ENCODE measurements around the gene MCC. TPM values are rescaled to one million over a fixed set of nuclear protein-coding genes. Genes with fewer than 3 reads are reported as not detected.

The MCC gene
- total RNA-seq, 1 experiment from 2014 or later: 7.6 TPM

DNA sequence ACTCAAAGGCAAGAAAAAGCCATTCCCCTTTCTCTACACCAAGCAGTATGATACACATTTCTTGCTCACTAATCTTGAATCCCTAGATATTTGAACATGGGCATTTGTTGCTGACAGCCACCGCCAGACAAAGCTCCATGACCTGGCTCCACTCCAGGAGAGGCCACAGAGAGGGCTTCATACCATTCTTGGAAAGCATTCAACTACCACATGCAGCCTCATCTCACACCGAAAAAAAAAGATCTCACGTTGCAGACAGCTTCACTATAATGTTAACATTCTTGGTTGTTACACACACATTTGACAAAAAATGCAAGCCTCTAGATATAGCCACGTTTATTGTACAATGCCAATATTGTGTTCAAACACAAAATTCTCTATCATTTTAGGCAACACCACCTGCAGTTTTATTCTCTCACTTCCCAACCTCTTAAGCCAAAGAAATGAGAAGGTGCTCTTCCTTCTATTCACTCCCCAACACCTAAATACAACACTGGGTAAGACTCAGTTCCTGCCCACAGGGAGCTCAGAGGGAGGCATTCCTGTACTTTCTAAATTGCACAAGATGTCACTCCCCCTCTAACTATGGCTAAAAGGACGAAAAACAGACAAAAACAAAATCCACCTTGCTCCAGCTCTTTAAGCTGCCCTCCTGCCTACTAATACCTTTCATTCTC, 275.9 kb downstream of the MCC start:
- H3K56ac ChIP-seq (ENCODE audit: insufficient read length, low read depth, low read length): no peak overlapping the region
- H3T11ph ChIP-seq (ENCODE audit: low read length): no peak overlapping the region
- no peak overlapping the region for H3K23ac ChIP-seq (ENCODE audit: insufficient read length, low read depth, low read length)
- WGBS (ENCODE audit: extremely low coverage, insufficient read length, low lambda C conversion rate): no CpG with 5 or more reads among the region's 5 CpGs
- Mint-ChIP-seq H3K36me3 (ENCODE audit: insufficient read depth in 1 of 3, low read depth in 3 of 3) (no peaks in the 10 kb centered on the region), H3K9me3 (no peaks in the 10 kb centered on the region), H3K27me3 (ENCODE audit: low read depth) (no peaks in the 10 kb centered on the region), H3K27ac (no peak overlapping the region), H3K4me3 (no peak overlapping the region), H3K4me1 (peaks cover 10 to 26% of the 10 kb centered on the region in 2 experiments)
- no peak overlapping the region for H3K27ac ChIP-seq (ENCODE audit: insufficient read length, low read depth, low read length)
- no peak for DNase-seq
- H2BK12ac ChIP-seq (ENCODE audit: insufficient read length, low read depth, low read length): no peak overlapping the region
- no peak overlapping the region for H2AK5ac ChIP-seq (ENCODE audit: insufficient read length, low read length)
- no peaks in the 10 kb centered on the region for H3K79me1 ChIP-seq (ENCODE audit: insufficient read depth, low read depth, low read length, poor library complexity, severe bottlenecking)
- no peaks in the 10 kb centered on the region for H3K27me3 ChIP-seq (ENCODE audit: insufficient read depth, low read length)
- no peaks in the 10 kb centered on the region for H4K20me1 ChIP-seq (ENCODE audit: control insufficient read depth, insufficient read depth, insufficient read length)
- no peak overlapping the region for H3K4me2 ChIP-seq (ENCODE audit: insufficient read depth, insufficient read length, low read length)
- H3K79me2 ChIP-seq (ENCODE audit: insufficient read depth, low read length): no peaks in the 10 kb centered on the region
- TF ChIP-seq, protein P1, sequence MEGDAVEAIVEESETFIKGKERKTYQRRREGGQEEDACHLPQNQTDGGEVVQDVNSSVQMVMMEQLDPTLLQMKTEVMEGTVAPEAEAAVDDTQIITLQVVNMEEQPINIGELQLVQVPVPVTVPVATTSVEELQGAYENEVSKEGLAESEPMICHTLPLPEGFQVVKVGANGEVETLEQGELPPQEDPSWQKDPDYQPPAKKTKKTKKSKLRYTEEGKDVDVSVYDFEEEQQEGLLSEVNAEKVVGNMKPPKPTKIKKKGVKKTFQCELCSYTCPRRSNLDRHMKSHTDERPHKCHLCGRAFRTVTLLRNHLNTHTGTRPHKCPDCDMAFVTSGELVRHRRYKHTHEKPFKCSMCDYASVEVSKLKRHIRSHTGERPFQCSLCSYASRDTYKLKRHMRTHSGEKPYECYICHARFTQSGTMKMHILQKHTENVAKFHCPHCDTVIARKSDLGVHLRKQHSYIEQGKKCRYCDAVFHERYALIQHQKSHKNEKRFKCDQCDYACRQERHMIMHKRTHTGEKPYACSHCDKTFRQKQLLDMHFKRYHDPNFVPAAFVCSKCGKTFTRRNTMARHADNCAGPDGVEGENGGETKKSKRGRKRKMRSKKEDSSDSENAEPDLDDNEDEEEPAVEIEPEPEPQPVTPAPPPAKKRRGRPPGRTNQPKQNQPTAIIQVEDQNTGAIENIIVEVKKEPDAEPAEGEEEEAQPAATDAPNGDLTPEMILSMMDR (conservative IDR thresholded peaks at IDR 0.05): no peak
- H3K18ac ChIP-seq (ENCODE audit: insufficient read length, low read depth, low read length): no peak overlapping the region
- H2BK15ac ChIP-seq (ENCODE audit: low read depth, low read length): no peak overlapping the region
- peak overlapping the region; percentile 4 for H2BK120ac ChIP-seq (ENCODE audit: low read depth, low read length, poor library complexity, severe bottlenecking)
- no peak overlapping the region for H2BK5ac ChIP-seq (ENCODE audit: insufficient read length, low read length)
- no peak overlapping the region for H4K5ac ChIP-seq (ENCODE audit: insufficient read length, low read depth, low read length)
- H4K91ac ChIP-seq (ENCODE audit: insufficient read length, low read depth, low read length): no peak overlapping the region
- H2BK20ac ChIP-seq (ENCODE audit: low read depth, low read length, poor library complexity, severe bottlenecking): no peak overlapping the region
- no peaks in the 10 kb centered on the region for H3K23me2 ChIP-seq (ENCODE audit: insufficient read length, low read depth, low read length, poor library complexity, severe bottlenecking)
- no peak overlapping the region for H2AFZ ChIP-seq (ENCODE audit: low read length)
- H4K8ac ChIP-seq (replicated peaks; ENCODE audit: insufficient read length, low read depth, low read length): no peak overlapping the region
- H3K4me1 ChIP-seq (ENCODE audit: insufficient read depth, low read length): peaks cover 16% of the 10 kb centered on the region; the same call in 1 of the 2 replicates
- no peak overlapping the region for H3K9ac ChIP-seq (ENCODE audit: extremely low read depth, insufficient read length, low read length)
- H3K9me3 ChIP-seq (ENCODE audit: control insufficient read depth, low read depth, low read length): no peaks in the 10 kb centered on the region
- H3K4ac ChIP-seq (ENCODE audit: low read depth, low read length): no peak overlapping the region
- H3K14ac ChIP-seq (ENCODE audit: insufficient read depth, low read length): no peak overlapping the region

Measured in H9 (cell line).